Astrocyte (in vitro differentiated cells and primary cell): ENCODE data around the gene DPH1.

Experiments
- CTCF ChIP-seq: IDR thresholded peaks from 2 replicates; pipeline ENCODE4 v1.5.1; 2011; ENCODE audit warnings: low read depth, mild to moderate bottlenecking, inconsistent platforms, low read length, moderate library complexity; ENCODE audit not compliant: insufficient read depth
- EZH2 ChIP-seq: IDR thresholded peaks from 2 replicates; pipeline ENCODE4 v1.6.1; 2012; ENCODE audit warnings: mild to moderate bottlenecking, low read length, inconsistent platforms; ENCODE audit not compliant: insufficient read depth

- TF ChIP-seq CTCF (no peak), EZH2 (no peak)
These were observed 13.0 kb downstream of the DPH1 start for GRCh38 chr17:2042933-2043332.
